Vagina (tissue), 2 donors: Measurements from ENCODE around the gene DOK5.

ENCODE experiments used
- CTCF ChIP-seq, 3 experiments: fragments of 450-650 bp in 2 of 3; fragments of 200-600 bp in 1 of 3; sonication (generic) in 1 of 3; IDR thresholded peaks; one replicate each; pipeline ENCODE4 v1.5.1; 2017 to 2019; ENCODE audit warnings: antibody characterized with exemption in 3 of 3, mild to moderate bottlenecking in 2 of 3, moderate library complexity in 2 of 3
- POLR2AphosphoS5 ChIP-seq, 2 donors: sonication (generic); formaldehyde crosslinking; IDR thresholded peaks; one replicate each; pipeline ENCODE4 v1.9.0; 2017; ENCODE audit warnings: antibody characterized with exemption in 2 of 2, mild to moderate bottlenecking in 2 of 2, low read depth in 1 of 2; ENCODE audit not compliant: insufficient read depth in 1 of 2

- no peak for TF ChIP-seq CTCF (IDR thresholded peaks at IDR 0.05)
- no peak for TF ChIP-seq POLR2AphosphoS5 (IDR thresholded peaks at IDR 0.05; ENCODE audit: insufficient read depth in 1 of 2, low read depth in 1 of 2)
Measured at GRCh38 chr20:54534101-54534500, 58.7 kb downstream of the DOK5 start.
